Measurements from ENCODE around the gene EXOC6B.

DNA sequence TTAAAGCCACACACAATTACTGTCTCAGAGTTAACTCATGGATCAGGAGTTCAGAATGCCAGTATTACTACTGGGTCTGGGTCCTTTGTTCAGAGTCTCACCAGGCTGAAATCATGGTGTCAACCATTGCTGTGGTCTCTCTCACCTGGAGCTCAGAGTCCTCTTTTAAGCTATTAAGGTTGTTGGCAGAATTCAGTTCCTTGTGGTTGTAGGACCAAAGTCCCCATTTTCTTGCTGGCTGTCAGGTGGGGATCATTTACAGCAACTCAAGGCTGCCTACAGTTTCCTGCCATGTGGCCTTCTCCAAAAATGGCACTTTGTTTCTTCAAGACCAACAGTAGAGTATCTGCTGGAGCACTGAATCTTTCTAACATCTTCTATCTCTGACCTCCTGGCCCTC lies 113.5 kb downstream of the EXOC6B start:
- TF ChIP-seq, protein P1, sequence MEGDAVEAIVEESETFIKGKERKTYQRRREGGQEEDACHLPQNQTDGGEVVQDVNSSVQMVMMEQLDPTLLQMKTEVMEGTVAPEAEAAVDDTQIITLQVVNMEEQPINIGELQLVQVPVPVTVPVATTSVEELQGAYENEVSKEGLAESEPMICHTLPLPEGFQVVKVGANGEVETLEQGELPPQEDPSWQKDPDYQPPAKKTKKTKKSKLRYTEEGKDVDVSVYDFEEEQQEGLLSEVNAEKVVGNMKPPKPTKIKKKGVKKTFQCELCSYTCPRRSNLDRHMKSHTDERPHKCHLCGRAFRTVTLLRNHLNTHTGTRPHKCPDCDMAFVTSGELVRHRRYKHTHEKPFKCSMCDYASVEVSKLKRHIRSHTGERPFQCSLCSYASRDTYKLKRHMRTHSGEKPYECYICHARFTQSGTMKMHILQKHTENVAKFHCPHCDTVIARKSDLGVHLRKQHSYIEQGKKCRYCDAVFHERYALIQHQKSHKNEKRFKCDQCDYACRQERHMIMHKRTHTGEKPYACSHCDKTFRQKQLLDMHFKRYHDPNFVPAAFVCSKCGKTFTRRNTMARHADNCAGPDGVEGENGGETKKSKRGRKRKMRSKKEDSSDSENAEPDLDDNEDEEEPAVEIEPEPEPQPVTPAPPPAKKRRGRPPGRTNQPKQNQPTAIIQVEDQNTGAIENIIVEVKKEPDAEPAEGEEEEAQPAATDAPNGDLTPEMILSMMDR (IDR thresholded peaks at IDR 0.05 in 2 of 3, conservative IDR thresholded peaks at IDR 0.05 in 1 of 3; ENCODE audit: control insufficient read depth in 2 of 3, extremely low read depth in 1 of 3, insufficient read depth in 1 of 3, low read depth in 3 of 3, low read length in 3 of 3) = no peak
- TF ChIP-seq, protein P2, sequence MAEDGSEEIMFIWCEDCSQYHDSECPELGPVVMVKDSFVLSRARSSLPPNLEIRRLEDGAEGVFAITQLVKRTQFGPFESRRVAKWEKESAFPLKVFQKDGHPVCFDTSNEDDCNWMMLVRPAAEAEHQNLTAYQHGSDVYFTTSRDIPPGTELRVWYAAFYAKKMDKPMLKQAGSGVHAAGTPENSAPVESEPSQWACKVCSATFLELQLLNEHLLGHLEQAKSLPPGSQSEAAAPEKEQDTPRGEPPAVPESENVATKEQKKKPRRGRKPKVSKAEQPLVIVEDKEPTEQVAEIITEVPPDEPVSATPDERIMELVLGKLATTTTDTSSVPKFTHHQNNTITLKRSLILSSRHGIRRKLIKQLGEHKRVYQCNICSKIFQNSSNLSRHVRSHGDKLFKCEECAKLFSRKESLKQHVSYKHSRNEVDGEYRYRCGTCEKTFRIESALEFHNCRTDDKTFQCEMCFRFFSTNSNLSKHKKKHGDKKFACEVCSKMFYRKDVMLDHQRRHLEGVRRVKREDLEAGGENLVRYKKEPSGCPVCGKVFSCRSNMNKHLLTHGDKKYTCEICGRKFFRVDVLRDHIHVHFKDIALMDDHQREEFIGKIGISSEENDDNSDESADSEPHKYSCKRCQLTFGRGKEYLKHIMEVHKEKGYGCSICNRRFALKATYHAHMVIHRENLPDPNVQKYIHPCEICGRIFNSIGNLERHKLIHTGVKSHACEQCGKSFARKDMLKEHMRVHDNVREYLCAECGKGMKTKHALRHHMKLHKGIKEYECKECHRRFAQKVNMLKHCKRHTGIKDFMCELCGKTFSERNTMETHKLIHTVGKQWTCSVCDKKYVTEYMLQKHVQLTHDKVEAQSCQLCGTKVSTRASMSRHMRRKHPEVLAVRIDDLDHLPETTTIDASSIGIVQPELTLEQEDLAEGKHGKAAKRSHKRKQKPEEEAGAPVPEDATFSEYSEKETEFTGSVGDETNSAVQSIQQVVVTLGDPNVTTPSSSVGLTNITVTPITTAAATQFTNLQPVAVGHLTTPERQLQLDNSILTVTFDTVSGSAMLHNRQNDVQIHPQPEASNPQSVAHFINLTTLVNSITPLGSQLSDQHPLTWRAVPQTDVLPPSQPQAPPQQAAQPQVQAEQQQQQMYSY (CRISPR knock-in tag; IDR thresholded peaks at IDR 0.05) = no peak
- no peak for TF ChIP-seq MYB (IDR thresholded peaks at IDR 0.05; ENCODE audit: borderline replicate concordance, low read depth, low read length)
- TF ChIP-seq NBN (IDR thresholded peaks at IDR 0.05) = no peak
- no peak for TF ChIP-seq ZSCAN29 (IDR thresholded peaks at IDR 0.05)
- TF ChIP-seq POLR2AphosphoS5 (IDR thresholded peaks at IDR 0.05; ENCODE audit: low read length) = no peak

All from GM12878 (cell line).